T-helper 2 cell treated with Interferon-gamma antibody and Interleukin-4, amounts not matched to agents 5 μg/mL and 100 μg/mL, for 36 hours (primary cell): Measurements from ENCODE around the gene ABL1.
"Not testable (repeated sequence)": the region's sequence is repeated elsewhere in the genome, so short reads cannot be mapped to it uniquely, and the experiment has no call there.

Source experiments
- DNase-seq: peaks from one replicate; pipeline ENCODE4 v3.0.0; 2021; ENCODE audit warnings: low spot score
- H3K27ac Mint-ChIP-seq: one replicate; pipeline ENCODE4 v1.8.0; 2021; ENCODE audit warnings: mild to moderate bottlenecking, mixed read lengths
- H3K27me3 Mint-ChIP-seq: one replicate; pipeline ENCODE4 v1.8.0; 2021; ENCODE audit warnings: low read depth, mixed read lengths
- H3K36me3 Mint-ChIP-seq: one replicate; pipeline ENCODE4 v1.8.0; 2021; ENCODE audit warnings: low read depth, mixed read lengths
- H3K4me1 Mint-ChIP-seq: one replicate; pipeline ENCODE4 v1.8.0; 2021; ENCODE audit warnings: low read depth, mixed read lengths
- H3K4me3 Mint-ChIP-seq: one replicate; pipeline ENCODE4 v1.8.0; 2022; ENCODE audit warnings: mild to moderate bottlenecking, moderate library complexity, mixed read lengths
- H3K9me3 Mint-ChIP-seq: one replicate; pipeline ENCODE4 v1.8.0; 2021; ENCODE audit warnings: mixed read lengths

Gene ABL1

DNA sequence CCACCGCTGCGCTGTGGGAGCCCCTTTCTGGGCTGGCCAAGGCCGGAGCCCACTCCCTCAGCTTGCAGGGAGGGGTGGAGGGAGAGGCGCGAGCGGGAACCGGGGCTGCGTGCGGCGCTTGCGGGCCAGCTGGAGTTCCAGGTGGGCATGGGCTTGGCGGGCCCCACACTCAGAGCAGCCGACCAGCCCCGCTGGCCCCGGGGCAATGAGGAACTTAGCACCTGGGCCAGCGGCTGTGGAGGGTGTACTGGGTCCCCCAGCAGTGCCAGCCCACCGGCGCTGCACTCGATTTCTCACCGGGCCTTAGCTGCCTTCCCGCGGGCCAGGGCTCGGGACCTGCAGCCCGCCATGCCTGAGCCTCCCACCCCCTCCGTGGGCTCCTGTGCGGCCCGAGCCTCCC is 75.0 kb downstream of the ABL1 start:
- DNase-seq, H3K27me3 Mint-ChIP-seq, H3K4me1 Mint-ChIP-seq, H3K36me3 Mint-ChIP-seq, H3K9me3 Mint-ChIP-seq, H3K27ac Mint-ChIP-seq, H3K4me3 Mint-ChIP-seq: not testable (repeated sequence)

DNA sequence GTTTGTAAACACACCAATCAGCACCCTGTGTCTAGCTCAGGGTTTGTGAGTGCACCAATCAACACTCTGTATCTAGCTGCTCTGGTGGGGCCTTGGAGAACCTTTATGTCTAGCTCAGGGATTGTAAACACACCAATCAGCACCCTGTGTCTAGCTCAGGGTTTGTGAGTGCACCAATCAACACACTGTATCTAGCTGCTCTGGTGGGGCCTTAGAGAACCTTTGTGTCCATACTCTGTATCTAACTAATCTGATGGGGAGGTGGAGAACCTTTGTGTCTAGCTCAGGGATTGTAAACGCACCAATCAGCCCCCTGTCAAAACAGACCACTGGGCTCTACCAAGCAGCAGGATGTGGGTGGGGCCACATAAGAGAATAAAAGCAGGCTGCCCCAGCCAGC is 75.6 kb downstream of the ABL1 start:
- H3K4me1 Mint-ChIP-seq, DNase-seq, H3K4me3 Mint-ChIP-seq, H3K27ac Mint-ChIP-seq, H3K36me3 Mint-ChIP-seq, H3K9me3 Mint-ChIP-seq, H3K27me3 Mint-ChIP-seq: not testable (repeated sequence)

DNA sequence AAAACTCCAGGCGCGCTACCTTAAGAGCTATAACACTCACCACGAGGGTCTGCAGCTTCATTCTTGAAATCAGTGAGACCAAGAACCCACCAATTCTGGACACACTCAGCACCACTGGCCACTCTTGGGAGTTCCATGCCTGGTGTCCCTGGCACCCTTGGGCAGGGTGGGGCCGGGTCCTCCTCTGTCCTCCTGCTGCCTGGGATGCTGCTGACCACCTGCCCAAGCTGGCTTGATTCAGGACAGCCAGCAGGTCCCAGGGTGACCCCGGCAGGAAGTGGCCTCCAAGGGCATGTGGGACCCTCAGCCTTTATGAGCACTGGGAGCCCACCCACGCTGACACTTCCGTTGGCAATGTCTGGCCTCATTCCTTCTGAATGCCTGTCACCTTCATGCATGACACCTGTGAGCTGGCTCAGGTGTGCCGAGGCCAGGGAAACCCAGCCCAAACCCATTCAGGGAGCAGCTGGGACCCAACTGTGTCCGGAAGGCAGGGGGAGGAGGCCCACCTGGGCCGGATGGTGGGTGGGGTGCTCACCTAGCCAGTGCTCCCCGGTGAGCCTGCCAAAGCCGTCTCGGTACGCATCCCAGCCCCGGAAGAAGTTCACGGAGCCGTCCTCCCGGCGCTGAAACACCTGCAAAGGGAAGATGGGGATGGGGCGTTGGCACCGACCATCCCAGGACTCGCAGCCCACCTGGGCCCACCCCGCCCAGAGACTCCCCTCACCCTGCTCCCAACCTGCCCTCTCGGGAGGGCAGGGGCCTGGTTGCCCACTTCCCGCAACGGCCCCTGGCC is 76.4 kb downstream of the ABL1 start:
- Mint-ChIP-seq H3K27ac (no peak overlapping the region), H3K4me3 (no peak overlapping the region), H3K36me3 (no peaks in the 10 kb centered on the region), H3K9me3 (no peaks in the 10 kb centered on the region), H3K4me1 (no peaks in the 10 kb centered on the region), H3K27me3 (no peaks in the 10 kb centered on the region)
- no peak for DNase-seq

DNA sequence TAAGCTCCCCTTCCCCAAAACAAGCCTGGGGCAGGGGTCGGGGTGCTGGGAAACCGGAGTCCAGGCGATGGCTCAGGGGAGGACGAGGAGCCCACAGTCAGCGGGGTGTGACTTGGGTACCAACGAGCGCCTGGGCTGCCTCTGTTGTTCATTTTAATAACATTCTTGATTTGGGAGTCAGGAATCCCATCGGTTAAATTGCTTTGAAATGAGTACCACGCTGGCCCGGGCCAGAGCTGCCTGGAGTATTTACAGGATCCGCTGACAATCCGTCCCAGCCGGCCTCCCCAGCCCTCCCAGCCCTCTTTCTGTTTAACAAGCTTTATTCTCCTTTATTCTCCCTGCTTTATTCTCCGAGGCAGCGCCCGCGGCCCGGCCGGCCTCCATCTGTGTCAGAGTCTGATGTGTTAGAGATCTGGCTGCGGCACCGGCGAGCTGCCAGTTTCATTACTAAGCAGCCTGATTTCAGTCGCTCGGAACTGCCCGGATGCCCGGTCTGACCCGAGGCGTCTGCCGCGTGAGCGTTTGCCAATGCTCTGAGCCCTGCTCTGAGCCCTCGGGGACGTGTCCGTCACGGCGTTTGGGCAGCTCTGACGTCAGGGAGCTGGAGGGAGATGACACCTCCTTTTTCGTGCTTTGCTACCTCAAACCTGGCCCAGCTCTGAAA is 78.0 kb downstream of the ABL1 start:
- H3K4me3 Mint-ChIP-seq, result no peak overlapping the region
- H3K27ac Mint-ChIP-seq, result no peak overlapping the region
- no peak for DNase-seq
- H3K27me3 Mint-ChIP-seq, result no peaks in the 10 kb centered on the region
- H3K9me3 Mint-ChIP-seq, result no peaks in the 10 kb centered on the region
- no peaks in the 10 kb centered on the region for H3K36me3 Mint-ChIP-seq
- no peaks in the 10 kb centered on the region for H3K4me1 Mint-ChIP-seq

DNA sequence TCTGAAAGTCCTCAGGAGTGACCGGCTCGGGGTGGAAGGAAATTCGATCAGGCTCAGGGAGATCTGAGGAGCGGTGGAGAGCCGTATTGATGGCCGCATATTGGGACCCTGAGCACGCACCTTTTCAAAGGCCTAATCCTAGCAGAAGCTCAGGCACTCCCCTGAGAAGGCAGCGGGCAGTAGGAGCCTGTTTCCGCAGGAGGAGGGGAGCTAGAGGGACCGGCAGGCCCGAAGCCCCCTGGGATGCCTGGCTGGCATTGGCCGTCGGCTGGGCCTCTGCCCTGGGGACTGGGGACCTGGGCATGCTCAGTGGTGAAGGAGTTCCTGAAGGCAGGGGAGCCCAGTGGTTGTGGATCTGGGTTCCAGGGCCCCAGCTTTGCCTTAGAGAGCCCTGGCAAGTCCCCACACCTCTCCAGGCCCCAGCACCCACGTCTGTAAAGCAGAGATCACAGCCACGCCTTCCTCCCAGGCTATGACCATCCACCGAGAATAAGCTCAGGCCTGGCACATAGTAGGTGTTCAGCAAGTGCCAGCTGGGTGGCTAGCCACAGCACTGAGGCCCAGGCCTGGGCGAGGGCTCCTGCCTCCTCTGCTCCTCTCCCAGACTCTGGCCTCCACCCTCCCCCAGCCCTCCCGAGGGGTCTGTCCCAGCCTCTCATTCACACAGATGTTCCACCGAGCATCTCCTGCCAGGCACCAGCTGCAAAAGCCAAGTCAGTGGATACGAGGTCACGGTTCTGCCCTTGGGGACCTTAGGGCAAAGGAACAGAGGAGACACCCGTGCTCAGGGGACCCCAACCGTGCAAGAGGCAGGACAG is 78.8 kb downstream of the ABL1 start:
- DNase-seq, result no peak
- Mint-ChIP-seq H3K27me3 (no peaks in the 10 kb centered on the region), H3K4me3 (no peak overlapping the region), H3K4me1 (no peaks in the 10 kb centered on the region), H3K36me3 (no peaks in the 10 kb centered on the region), H3K27ac (no peak overlapping the region), H3K9me3 (no peaks in the 10 kb centered on the region)

DNA sequence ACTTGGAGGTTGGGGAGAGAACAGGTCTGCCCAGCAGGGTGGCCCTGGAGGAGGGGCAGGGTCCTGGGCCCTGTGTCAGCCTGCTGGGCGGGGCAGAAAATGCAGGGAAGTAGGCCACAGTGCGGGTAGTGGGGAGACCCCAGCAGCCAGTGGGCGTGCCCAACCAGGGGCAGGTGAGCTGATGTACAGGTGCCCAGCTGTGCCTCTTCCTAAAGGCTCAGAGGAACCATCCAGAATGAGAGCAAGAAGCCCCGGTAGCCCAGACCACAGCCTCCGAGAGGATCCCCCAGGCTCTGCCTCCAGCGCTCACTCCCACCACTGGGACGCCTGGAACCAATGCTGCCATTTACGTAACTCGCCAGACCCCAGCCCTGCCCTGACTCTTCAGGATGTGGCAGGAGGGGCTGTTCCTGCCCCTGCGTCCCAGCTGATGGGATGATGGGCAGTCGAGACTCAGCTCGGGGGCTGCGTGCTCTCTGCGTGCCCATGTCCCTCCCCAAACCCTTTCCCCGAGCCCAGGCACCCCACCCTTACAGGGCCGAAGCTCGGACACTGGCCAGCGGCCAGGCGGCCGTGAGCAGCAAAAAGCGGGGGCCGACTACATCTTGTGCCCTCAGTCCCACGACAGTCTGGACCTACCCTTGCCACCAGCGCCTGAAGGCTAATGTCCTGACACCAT is 79.5 kb downstream of the ABL1 start:
- no peaks in the 10 kb centered on the region for H3K4me1 Mint-ChIP-seq
- H3K4me3 Mint-ChIP-seq, result no peak overlapping the region
- H3K9me3 Mint-ChIP-seq, result no peaks in the 10 kb centered on the region
- no peaks in the 10 kb centered on the region for H3K27me3 Mint-ChIP-seq
- no peak for DNase-seq
- no peaks in the 10 kb centered on the region for H3K36me3 Mint-ChIP-seq
- H3K27ac Mint-ChIP-seq, result no peak overlapping the region

DNA sequence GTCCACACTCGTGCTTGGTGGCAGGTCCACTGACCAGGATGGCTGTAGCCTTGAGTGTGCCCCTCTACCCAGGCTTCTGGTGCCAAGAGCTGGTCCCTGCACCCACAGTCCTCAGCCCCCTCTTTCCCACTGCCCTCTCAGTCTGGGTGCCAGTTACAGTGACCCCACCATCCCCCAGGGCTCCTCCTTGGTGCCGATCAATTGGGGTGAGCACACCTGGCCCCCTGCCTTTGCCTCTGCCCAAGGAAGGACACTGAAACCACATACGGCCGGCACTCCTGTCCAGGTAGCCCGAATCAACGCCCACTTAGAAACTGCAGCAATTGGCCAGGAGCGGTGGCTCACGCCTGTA is 80.0 kb downstream of the ABL1 start:
- Mint-ChIP-seq H3K4me1 (no peaks in the 10 kb centered on the region), H3K36me3 (no peaks in the 10 kb centered on the region)

DNA sequence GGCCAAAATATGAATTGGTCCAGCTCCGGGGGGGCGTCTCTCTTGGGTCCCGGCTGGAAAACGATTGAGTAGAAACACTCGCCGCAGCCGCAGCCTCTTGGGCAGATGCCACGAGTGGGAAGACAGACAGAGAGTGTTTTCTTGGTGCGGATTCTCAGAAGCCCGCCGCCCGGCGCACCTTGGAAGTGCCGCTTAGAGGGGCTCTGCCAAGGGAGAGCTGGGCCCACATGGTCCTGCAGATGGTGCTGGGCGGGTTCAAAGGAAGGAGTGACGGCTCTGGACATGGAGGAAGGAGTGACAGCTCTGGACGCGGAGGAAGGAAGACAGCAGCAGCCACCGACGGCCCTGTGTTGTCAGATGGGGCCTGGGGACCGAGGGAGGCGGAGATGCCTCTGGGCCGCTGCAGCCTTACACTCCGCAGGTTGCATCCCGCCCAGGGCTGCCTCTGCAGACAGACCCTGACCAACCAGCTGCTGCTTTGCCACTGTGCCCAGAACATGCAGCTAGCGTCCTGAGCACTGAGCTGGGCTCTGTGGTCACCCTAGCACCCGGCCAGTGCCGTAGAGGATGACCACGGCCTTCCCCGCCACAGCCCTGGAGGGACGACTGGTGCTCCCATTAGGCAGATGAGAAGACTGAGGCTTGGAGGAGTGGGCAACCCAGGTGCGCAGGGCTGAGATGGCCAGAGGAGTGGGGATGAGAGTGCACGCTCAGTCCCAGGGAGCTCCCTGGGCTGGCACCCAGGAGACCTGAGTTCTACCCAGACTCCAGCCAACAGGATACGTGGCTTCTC is 82.3 kb downstream of the ABL1 start:
- Mint-ChIP-seq H3K4me3 (no peak overlapping the region), H3K9me3 (no peaks in the 10 kb centered on the region), H3K27me3 (no peaks in the 10 kb centered on the region), H3K27ac (no peak overlapping the region), H3K36me3 (no peaks in the 10 kb centered on the region), H3K4me1 (no peaks in the 10 kb centered on the region)
- DNase-seq, result no peak

More for the DNA sequence above, 80.0 kb downstream of the ABL1 start:
- no peak for DNase-seq
- Mint-ChIP-seq H3K27ac (no peak overlapping the region), H3K4me3 (no peak overlapping the region), H3K27me3 (no peaks in the 10 kb centered on the region), H3K9me3 (no peaks in the 10 kb centered on the region)

DNA sequence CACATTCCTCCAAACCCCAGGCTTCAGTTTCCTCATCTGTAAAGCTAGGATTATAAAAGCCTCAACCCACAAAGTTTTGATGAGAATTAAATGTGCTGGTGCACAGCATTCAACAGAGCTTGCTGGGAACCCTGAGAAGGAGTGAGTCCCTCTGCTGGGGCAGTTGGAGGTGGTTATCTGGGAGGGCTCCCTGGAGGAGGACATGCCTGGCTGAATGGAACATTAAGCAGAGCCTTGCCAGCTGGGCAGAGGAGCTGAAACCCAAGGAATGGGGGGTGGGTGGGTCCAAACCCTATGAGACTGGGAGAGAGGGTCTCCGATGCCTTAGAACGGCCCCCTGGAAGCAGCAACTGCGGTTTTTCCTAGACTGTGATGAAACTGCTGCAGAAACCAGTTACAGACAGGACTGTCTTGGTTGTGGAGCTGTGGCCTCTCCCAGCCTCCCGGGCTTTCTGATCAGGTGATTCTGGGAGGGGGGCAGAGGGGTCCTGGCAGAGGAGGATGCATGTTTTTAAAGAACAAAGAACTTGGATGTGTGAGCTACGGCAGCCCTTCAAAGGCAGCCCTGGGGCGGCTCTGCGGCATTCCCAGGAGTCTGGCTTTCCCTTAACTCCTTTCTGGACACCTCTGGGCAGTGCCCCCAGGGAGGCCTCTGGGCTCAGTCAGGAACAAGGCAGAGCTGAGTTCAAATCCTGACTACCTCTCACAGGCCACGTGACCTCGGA is 83.2 kb downstream of the ABL1 start:
- Mint-ChIP-seq H3K36me3 (no peaks in the 10 kb centered on the region), H3K27me3 (no peaks in the 10 kb centered on the region), H3K4me3 (no peak overlapping the region), H3K27ac (no peak overlapping the region), H3K9me3 (no peaks in the 10 kb centered on the region), H3K4me1 (no peaks in the 10 kb centered on the region)
- no peak for DNase-seq

DNA sequence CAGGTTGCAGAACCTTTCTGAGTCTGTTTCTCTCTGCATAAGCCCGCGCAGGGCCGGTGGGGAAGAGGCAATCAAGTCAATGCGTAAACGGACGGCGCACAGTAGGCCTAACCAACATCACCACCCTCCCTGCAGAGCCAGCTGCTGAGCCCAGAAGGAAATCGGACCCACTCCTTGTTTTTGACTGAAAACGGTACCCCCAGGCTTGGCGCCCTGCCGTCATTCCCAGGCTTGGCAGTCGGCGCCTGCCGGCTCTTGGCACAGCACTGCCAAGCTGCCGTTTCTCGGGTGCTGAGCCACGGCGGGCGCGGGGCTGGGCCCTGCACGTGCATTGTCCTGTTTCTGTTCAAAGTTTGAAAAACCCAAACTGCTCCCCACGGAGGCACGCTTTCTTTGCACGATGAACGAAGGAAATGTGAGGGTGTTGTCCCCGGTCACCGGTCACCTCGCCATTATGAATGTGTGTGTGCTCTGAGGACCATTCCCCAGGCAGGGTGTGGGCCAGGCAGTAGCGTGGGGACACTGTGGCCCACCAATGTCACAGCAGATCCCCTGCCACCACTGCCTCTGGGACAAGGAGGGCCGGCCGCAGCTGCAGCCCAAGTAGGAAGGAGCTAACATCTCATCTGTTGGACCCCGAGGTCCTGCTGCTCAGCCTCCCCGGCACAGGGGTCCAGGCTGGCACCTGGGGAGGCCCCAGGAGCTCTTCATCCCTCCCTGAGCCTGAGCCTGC is 83.9 kb downstream of the ABL1 start:
- no peak overlapping the region for H3K27ac Mint-ChIP-seq
- DNase-seq, result no peak
- no peak overlapping the region for H3K4me3 Mint-ChIP-seq
- H3K9me3 Mint-ChIP-seq, result no peaks in the 10 kb centered on the region
- H3K4me1 Mint-ChIP-seq, result no peaks in the 10 kb centered on the region
- H3K36me3 Mint-ChIP-seq, result no peaks in the 10 kb centered on the region
- no peaks in the 10 kb centered on the region for H3K27me3 Mint-ChIP-seq

DNA sequence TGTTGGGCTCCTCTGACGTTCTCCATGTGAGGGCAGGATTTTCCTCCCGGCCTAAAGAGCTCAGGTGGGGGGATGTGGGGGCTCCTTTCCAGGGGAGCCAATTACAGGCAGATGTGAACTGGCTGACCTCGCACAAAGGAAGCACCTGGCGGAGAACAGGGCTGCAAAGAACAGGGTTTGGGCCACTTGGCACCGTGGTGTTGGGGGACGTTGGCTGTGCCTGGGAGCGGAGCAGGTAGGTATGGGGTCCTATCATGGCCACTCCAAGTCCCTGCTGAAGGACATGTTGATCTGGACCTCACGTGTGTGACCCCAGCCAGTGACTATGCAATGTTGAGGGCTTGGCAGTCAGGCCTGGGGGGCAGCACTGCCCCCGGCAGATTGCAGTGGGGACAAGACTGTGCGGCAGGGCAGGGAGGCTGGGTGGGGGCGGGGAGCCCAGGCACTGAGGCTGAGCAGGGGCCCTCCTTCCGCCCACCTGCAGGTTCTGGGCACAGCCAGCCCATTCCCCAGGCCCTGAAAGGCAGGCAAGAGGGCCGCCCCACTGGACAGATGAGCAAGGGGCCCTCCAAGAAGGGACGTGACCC is 84.6 kb downstream of the ABL1 start:
- no peaks in the 10 kb centered on the region for H3K4me1 Mint-ChIP-seq
- no peaks in the 10 kb centered on the region for H3K9me3 Mint-ChIP-seq
- DNase-seq, result no peak
- H3K36me3 Mint-ChIP-seq, result no peaks in the 10 kb centered on the region
- no peak overlapping the region for H3K4me3 Mint-ChIP-seq
- no peaks in the 10 kb centered on the region for H3K27me3 Mint-ChIP-seq
- H3K27ac Mint-ChIP-seq, result no peak overlapping the region

DNA sequence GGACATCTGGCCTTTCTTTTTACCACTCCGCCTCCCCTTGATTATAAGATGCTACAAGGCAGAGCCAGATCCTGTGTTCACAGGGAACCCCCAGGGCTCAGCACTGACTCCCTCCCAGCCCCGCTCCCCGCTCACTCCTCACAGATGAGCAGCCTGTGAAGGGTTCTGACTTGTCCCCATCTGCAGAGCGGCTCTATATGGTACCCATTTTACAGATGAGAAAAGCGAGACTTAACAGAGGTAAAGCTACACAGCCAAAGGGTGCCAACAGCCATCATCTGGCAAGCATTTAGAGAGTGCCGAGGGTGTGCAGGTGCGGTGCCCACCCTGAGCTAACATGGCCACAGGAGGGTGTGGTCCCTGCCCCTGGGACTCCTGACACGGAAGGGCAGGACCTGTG is 85.2 kb downstream of the ABL1 start:
- DNase-seq, result no peak
- H3K36me3 Mint-ChIP-seq, result no peaks in the 10 kb centered on the region
- no peaks in the 10 kb centered on the region for H3K9me3 Mint-ChIP-seq
- no peak overlapping the region for H3K4me3 Mint-ChIP-seq
- H3K4me1 Mint-ChIP-seq, result no peaks in the 10 kb centered on the region
- no peaks in the 10 kb centered on the region for H3K27me3 Mint-ChIP-seq
- no peak overlapping the region for H3K27ac Mint-ChIP-seq
